ENCODE data around the gene OLFM1. TPM values are rescaled to one million over a fixed set of nuclear protein-coding genes. Genes with fewer than 3 reads are reported as not detected.

The OLFM1 gene
- total and polyA plus RNA-seq, 2 donors (not counting 1 experiment from before 2014, with no cell fraction given): 0.07 TPM; not detected in 1

- Mint-ChIP-seq H3K27ac (no peak overlapping the region), H3K27me3 (no peaks in the 10 kb centered on the region), H3K9me3 (ENCODE audit: insufficient read depth) (no peaks in the 10 kb centered on the region), H3K4me1 (no peaks in the 10 kb centered on the region), H3K4me3 (no peak overlapping the region)
- Histone ChIP-seq H3K4me1 (ENCODE audit: control insufficient read depth in 2 of 2, insufficient read depth in 2 of 2, low read length in 2 of 2) (no peaks in the 10 kb centered on the region), H3K79me2 (ENCODE audit: control insufficient read depth, insufficient read depth, low read length) (no peaks in the 10 kb centered on the region), H3K9me3 (ENCODE audit: control extremely low read depth in 1 of 3, control insufficient read depth in 2 of 3, insufficient read depth in 1 of 3, low read length in 2 of 3) (peaks cover 0 to 14% (median 0%) of the 10 kb centered on the region in 3 donors), H3K27ac (ENCODE audit: low read length in 2 of 2) (no peak overlapping the region), H3K4me2 (replicated peaks; ENCODE audit: low read depth, low read length, poor library complexity, severe bottlenecking) (no peak overlapping the region), H2AFZ (ENCODE audit: insufficient read depth, low read depth, low read length, poor library complexity, severe bottlenecking) (no peak overlapping the region), H4K20me1 (ENCODE audit: control insufficient read depth, insufficient read depth, low read length, poor library complexity, severe bottlenecking) (no peaks in the 10 kb centered on the region), H3K9ac (ENCODE audit: low read length) (no peak overlapping the region), H3K36me3 (replicated peaks in 1 of 2; ENCODE audit: control extremely low read depth in 1 of 2, control insufficient read depth in 1 of 2, extremely low read depth in 1 of 2, insufficient read depth in 2 of 2, low read length in 1 of 2) (no peaks in the 10 kb centered on the region), H3K27me3 (replicated peaks in 1 of 4; ENCODE audit: control extremely low read depth in 1 of 4, control insufficient read depth in 3 of 4, insufficient read depth in 4 of 4, low read length in 3 of 4) (no peaks in the 10 kb centered on the region), H3K4me3 (ENCODE audit: control extremely low read depth in 1 of 5, extremely low read depth in 1 of 5, insufficient read depth in 1 of 5, low read depth in 2 of 5, low read length in 4 of 5) (no peak overlapping the region)
- intact Hi-C loops (cut with micrococcal nuclease): no loop called here
- ChIA-PET CTCF (no interaction called here), POLR2A (no interaction called here)
- 93% methylated on average over 3 of the region's 6 CpGs for WGBS (ENCODE audit: insufficient coverage)
- no peak for TF ChIP-seq EZH2 (IDR thresholded peaks at IDR 0.05; ENCODE audit: borderline replicate concordance, insufficient read depth, low read depth, low read length, poor library complexity, severe bottlenecking)
- TF ChIP-seq, protein P1, sequence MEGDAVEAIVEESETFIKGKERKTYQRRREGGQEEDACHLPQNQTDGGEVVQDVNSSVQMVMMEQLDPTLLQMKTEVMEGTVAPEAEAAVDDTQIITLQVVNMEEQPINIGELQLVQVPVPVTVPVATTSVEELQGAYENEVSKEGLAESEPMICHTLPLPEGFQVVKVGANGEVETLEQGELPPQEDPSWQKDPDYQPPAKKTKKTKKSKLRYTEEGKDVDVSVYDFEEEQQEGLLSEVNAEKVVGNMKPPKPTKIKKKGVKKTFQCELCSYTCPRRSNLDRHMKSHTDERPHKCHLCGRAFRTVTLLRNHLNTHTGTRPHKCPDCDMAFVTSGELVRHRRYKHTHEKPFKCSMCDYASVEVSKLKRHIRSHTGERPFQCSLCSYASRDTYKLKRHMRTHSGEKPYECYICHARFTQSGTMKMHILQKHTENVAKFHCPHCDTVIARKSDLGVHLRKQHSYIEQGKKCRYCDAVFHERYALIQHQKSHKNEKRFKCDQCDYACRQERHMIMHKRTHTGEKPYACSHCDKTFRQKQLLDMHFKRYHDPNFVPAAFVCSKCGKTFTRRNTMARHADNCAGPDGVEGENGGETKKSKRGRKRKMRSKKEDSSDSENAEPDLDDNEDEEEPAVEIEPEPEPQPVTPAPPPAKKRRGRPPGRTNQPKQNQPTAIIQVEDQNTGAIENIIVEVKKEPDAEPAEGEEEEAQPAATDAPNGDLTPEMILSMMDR (IDR thresholded peaks at IDR 0.05): no peak
- DNase-seq (no peak), ATAC-seq (ENCODE audit: low read depth) (no peak)
Measured at GRCh38 chr9:135123126-135123772, 35.8 kb downstream of the OLFM1 start.

- Histone ChIP-seq H3K79me2 (ENCODE audit: control insufficient read depth, insufficient read depth, low read length) (no peaks in the 10 kb centered on the region), H3K9ac (ENCODE audit: low read length) (no peak overlapping the region), H3K9me3 (ENCODE audit: control extremely low read depth in 1 of 3, control insufficient read depth in 2 of 3, insufficient read depth in 1 of 3, low read length in 2 of 3) (peaks cover 0 to 14% (median 0%) of the 10 kb centered on the region in 3 donors), H3K4me1 (ENCODE audit: control insufficient read depth in 2 of 2, insufficient read depth in 2 of 2, low read length in 2 of 2) (no peaks in the 10 kb centered on the region), H3K27me3 (replicated peaks in 1 of 4; ENCODE audit: control extremely low read depth in 1 of 4, control insufficient read depth in 3 of 4, insufficient read depth in 4 of 4, low read length in 3 of 4) (no peaks in the 10 kb centered on the region), H4K20me1 (ENCODE audit: control insufficient read depth, insufficient read depth, low read length, poor library complexity, severe bottlenecking) (no peaks in the 10 kb centered on the region), H2AFZ (ENCODE audit: insufficient read depth, low read depth, low read length, poor library complexity, severe bottlenecking) (no peak overlapping the region), H3K36me3 (replicated peaks in 1 of 2; ENCODE audit: control extremely low read depth in 1 of 2, control insufficient read depth in 1 of 2, extremely low read depth in 1 of 2, insufficient read depth in 2 of 2, low read length in 1 of 2) (no peaks in the 10 kb centered on the region), H3K4me2 (replicated peaks; ENCODE audit: low read depth, low read length, poor library complexity, severe bottlenecking) (no peak overlapping the region), H3K27ac (ENCODE audit: low read length in 2 of 2) (no peak overlapping the region), H3K4me3 (ENCODE audit: control extremely low read depth in 1 of 5, extremely low read depth in 1 of 5, insufficient read depth in 1 of 5, low read depth in 2 of 5, low read length in 4 of 5) (no peak overlapping the region)
- ATAC-seq (ENCODE audit: low read depth) (no peak), DNase-seq (no peak)
- intact Hi-C loops (cut with micrococcal nuclease): no loop called here
- TF ChIP-seq, protein P1 (IDR thresholded peaks at IDR 0.05): no peak
- no peak for TF ChIP-seq EZH2 (IDR thresholded peaks at IDR 0.05; ENCODE audit: borderline replicate concordance, insufficient read depth, low read depth, low read length, poor library complexity, severe bottlenecking)
- ChIA-PET POLR2A (no interaction called here), CTCF (no interaction called here)
- Mint-ChIP-seq H3K9me3 (ENCODE audit: insufficient read depth) (no peaks in the 10 kb centered on the region), H3K4me1 (no peaks in the 10 kb centered on the region), H3K4me3 (no peak overlapping the region), H3K27me3 (no peaks in the 10 kb centered on the region), H3K27ac (no peak overlapping the region)
- WGBS (ENCODE audit: insufficient coverage): 97% methylated on average over 5 of the region's 7 CpGs
Measured at GRCh38 chr9:135123773-135124134, 36.3 kb downstream of the OLFM1 start.
